WTC11 (cell line): Measurements from ENCODE around the gene P2RY4. TPM values are rescaled to one million over a fixed set of nuclear protein-coding genes. Genes with fewer than 3 reads are reported as not detected.
"Not testable (repeated sequence)": the region's sequence is repeated elsewhere in the genome, so short reads cannot be mapped to it uniquely, and the experiment has no call there.

Source experiments
- ATAC-seq: fragments of 200-7000 bp; cut with Tn5 transposase; 2 replicates; pipeline ENCODE4 v1.10.0; 2021; ENCODE audit warnings: mild to moderate bottlenecking, moderate library complexity
- CTCF ChIA-PET: fragments of 300-600 bp; sonication (Branson Sonifier 250); formaldehyde crosslinking; loops from one replicate; lab custom pipeline; 2021; ENCODE audit warnings: antibody characterized with exemption; lab: Charles Lee
- POLR2A ChIA-PET: fragments of 350-600 bp; sonication (Branson Sonifier 250); formaldehyde crosslinking; loops from one replicate; lab custom pipeline; 2021; ENCODE audit warnings: antibody characterized with exemption; lab: Charles Lee
- DNase-seq: peaks from one replicate; pipeline ENCODE4 v3.0.0; 2021; ENCODE audit warnings: low spot score
- H3K27ac Mint-ChIP-seq: 2 replicates; pipeline ENCODE4 v1.8.0; 2021; ENCODE audit warnings: mixed read lengths
- H3K27me3 Mint-ChIP-seq: 2 replicates; pipeline ENCODE4 v1.8.0; 2021; ENCODE audit warnings: low read depth, mild to moderate bottlenecking, moderate library complexity, mixed read lengths
- H3K36me3 Mint-ChIP-seq: 2 replicates; pipeline ENCODE4 v1.8.0; 2021; ENCODE audit warnings: mixed read lengths
- H3K4me1 Mint-ChIP-seq: 2 replicates; pipeline ENCODE4 v1.8.0; 2022; ENCODE audit warnings: mixed read lengths
- H3K4me3 Mint-ChIP-seq: 2 replicates; pipeline ENCODE4 v1.8.0; 2021; ENCODE audit warnings: mild to moderate bottlenecking, moderate library complexity, mixed read lengths
- H3K9me3 Mint-ChIP-seq: 2 replicates; pipeline ENCODE4 v1.8.0; 2021; ENCODE audit warnings: mixed read lengths
- ETV6 ChIP-seq: sonication (generic); formaldehyde crosslinking; IDR thresholded peaks from 2 replicates; pipeline ENCODE4 v1.8.1; 2022; ENCODE audit warnings: mild to moderate bottlenecking, missing genetic modification reagents
- FOXK1 ChIP-seq: sonication (generic); formaldehyde crosslinking; IDR thresholded peaks from 2 replicates; pipeline ENCODE4 v1.8.0; 2022; ENCODE audit warnings: mild to moderate bottlenecking, moderate library complexity, missing genetic modification reagents
- HMGA2 ChIP-seq: fragments of 250-450 bp; sonication (Bioruptor Pico); IDR thresholded peaks from 2 replicates; pipeline ENCODE4 v1.4.0; 2021; ENCODE audit warnings: mild to moderate bottlenecking, moderate library complexity
- NFE2L1 ChIP-seq: sonication (generic); formaldehyde crosslinking; IDR thresholded peaks from 2 replicates; pipeline ENCODE4 v1.8.1; 2023; ENCODE audit warnings: missing genetic modification reagents
- NFYB ChIP-seq: sonication (generic); formaldehyde crosslinking; conservative IDR thresholded peaks from 2 replicates; pipeline ENCODE4 v1.8.0; 2022; ENCODE audit warnings: low read depth, missing genetic modification reagents
- NR3C1 ChIP-seq: sonication (generic); formaldehyde crosslinking; conservative IDR thresholded peaks from 2 replicates; pipeline ENCODE4 v1.8.1; 2023; ENCODE audit warnings: low read depth, mild to moderate bottlenecking, missing genetic modification reagents
- RELA ChIP-seq: sonication (generic); formaldehyde crosslinking; IDR thresholded peaks from 2 replicates; pipeline ENCODE4 v1.8.1; 2022; ENCODE audit warnings: missing genetic modification reagents, mild to moderate bottlenecking, borderline replicate concordance
- RORB ChIP-seq: fragments of 250-450 bp; sonication (Bioruptor Pico); IDR thresholded peaks from 2 replicates; pipeline ENCODE4 v1.9.0; 2021; ENCODE audit warnings: mild to moderate bottlenecking
- SMAD3 ChIP-seq: sonication (generic); formaldehyde crosslinking; IDR thresholded peaks from 2 replicates; pipeline ENCODE4 v1.8.0; 2022; ENCODE audit warnings: missing genetic modification reagents, mild to moderate bottlenecking, borderline replicate concordance
- SMAD4 ChIP-seq: sonication (generic); formaldehyde crosslinking; IDR thresholded peaks from 2 replicates; pipeline ENCODE4 v1.8.0; 2022; ENCODE audit warnings: mild to moderate bottlenecking, missing genetic modification reagents
- TCF7 ChIP-seq: sonication (generic); formaldehyde crosslinking; IDR thresholded peaks from 2 replicates; pipeline ENCODE4 v1.8.0; 2022; ENCODE audit warnings: mild to moderate bottlenecking, low read depth, missing genetic modification reagents, moderate library complexity
- TP53 ChIP-seq: sonication (generic); formaldehyde crosslinking; IDR thresholded peaks from 2 replicates; pipeline ENCODE4 v1.8.1; 2023; ENCODE audit warnings: mild to moderate bottlenecking, missing genetic modification reagents
- total RNA-seq: library from RNA; stranded (reverse); gene quantifications from 3 replicates; pipeline ENCODE4 v1.2.3, GENCODE V29; 2021
- TF ChIP-seq, protein P1 (sequence below): sonication (generic); formaldehyde crosslinking; IDR thresholded peaks from 2 replicates; pipeline ENCODE4 v1.8.1; 2022; ENCODE audit warnings: missing genetic modification reagents, borderline replicate concordance
- TF ChIP-seq, protein P2 (sequence below): sonication (generic); formaldehyde crosslinking; IDR thresholded peaks from 2 replicates; pipeline ENCODE4 v1.8.0; 2023; ENCODE audit warnings: missing genetic modification reagents
- TF ChIP-seq, protein P3 (sequence below): fragments of 250-450 bp; sonication (Bioruptor Pico); IDR thresholded peaks from 2 replicates; pipeline ENCODE4 v2.1.2; 2022; ENCODE audit warnings: mild to moderate bottlenecking, moderate library complexity
- TF ChIP-seq, protein P4 (sequence below): fragments of 250-450 bp; sonication (Bioruptor Pico); IDR thresholded peaks from 2 replicates; pipeline ENCODE4 v1.9.0; 2021; ENCODE audit warnings: moderate library complexity, mild to moderate bottlenecking, inconsistent platforms, borderline replicate concordance
- TF ChIP-seq, protein P5 (sequence below): sonication (generic); formaldehyde crosslinking; IDR thresholded peaks from 2 replicates; pipeline ENCODE4 v1.8.1; 2023; ENCODE audit warnings: mild to moderate bottlenecking, missing genetic modification reagents
- TF ChIP-seq, protein P6 (sequence below): sonication (generic); formaldehyde crosslinking; IDR thresholded peaks from 2 replicates; pipeline ENCODE4 v1.8.1; 2023; ENCODE audit warnings: mild to moderate bottlenecking, missing genetic modification reagents, moderate library complexity
- TF ChIP-seq, protein P7 (sequence below): sonication (generic); formaldehyde crosslinking; IDR thresholded peaks from 2 replicates; pipeline ENCODE4 v1.8.1; 2022; ENCODE audit warnings: low read depth, mild to moderate bottlenecking, moderate library complexity, missing genetic modification reagents, borderline replicate concordance

P2RY4 gene
- total RNA-seq, 1 experiment from 2014 or later, result not detected

DNA sequence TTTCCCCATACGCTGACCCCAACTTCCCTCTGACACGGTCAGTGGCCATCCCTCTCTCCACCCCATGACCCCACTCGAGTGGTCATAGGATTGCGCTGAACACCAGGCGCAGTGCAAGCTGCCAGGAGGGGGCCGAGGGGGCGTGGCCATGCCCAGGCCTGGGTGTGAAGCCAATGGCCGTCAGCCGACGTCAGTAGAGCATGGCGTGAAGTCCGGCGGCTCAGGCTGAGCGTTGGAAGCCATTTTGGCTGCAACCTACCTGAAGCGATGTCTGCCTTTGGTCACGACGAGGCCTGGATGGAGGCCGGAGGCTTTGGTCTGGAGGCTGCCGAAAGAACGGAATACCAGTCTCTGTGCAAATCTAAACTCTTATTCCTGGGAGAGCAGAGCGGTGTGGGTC is 21.9 kb upstream of the P2RY4 start, which contains the start of gene RAB41 (continued):
- no peak for TF ChIP-seq NFE2L1 (CRISPR knock-in tag)
- no peak for TF ChIP-seq RORB (CRISPR knock-in tag)
- TF ChIP-seq RELA (CRISPR knock-in tag), result no peak
- TF ChIP-seq, protein P1, sequence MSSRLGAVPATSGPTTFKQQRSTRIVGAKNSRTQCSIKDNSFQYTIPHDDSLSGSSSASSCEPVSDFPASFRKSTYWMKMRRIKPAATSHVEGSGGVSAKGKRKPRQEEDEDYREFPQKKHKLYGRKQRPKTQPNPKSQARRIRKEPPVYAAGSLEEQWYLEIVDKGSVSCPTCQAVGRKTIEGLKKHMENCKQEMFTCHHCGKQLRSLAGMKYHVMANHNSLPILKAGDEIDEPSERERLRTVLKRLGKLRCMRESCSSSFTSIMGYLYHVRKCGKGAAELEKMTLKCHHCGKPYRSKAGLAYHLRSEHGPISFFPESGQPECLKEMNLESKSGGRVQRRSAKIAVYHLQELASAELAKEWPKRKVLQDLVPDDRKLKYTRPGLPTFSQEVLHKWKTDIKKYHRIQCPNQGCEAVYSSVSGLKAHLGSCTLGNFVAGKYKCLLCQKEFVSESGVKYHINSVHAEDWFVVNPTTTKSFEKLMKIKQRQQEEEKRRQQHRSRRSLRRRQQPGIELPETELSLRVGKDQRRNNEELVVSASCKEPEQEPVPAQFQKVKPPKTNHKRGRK (CRISPR knock-in tag), result no peak
- no peak for TF ChIP-seq NR3C1 (CRISPR knock-in tag)
- TF ChIP-seq TP53 (CRISPR knock-in tag), result no peak

DNA sequence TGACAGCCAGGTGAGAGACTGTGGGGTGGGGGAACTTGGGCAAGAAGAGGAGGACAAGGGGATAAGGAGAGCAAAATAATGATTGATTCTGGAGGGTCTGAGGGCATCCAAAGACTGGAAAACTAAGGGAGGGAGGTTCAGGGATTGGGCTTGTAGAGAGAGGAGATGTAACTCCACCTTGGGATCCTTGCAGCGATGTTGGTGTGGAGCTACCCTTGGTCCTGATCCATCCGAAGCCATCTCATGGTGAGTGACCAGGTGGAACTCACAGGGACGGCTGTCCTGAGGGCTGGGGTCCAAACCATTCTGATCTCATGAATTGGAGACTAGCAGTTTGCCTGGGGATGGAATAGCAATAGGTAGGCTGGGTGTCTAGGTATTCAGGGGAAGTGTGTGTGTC is 20.6 kb upstream of the P2RY4 start:
- CTCF ChIA-PET, result no interaction called here
- peaks cover 6% of the 10 kb centered on the region for H3K27me3 Mint-ChIP-seq
- H3K36me3 Mint-ChIP-seq, result no peaks in the 10 kb centered on the region
- POLR2A ChIA-PET, result no interaction called here
- no peak for ATAC-seq
- DNase-seq, result no peak
- no peak overlapping the region for H3K4me3 Mint-ChIP-seq
- H3K4me1 Mint-ChIP-seq, result no peaks in the 10 kb centered on the region
- no peak overlapping the region for H3K27ac Mint-ChIP-seq
- no peaks in the 10 kb centered on the region for H3K9me3 Mint-ChIP-seq
- TF ChIP-seq TP53 (CRISPR knock-in tag), result no peak

DNA sequence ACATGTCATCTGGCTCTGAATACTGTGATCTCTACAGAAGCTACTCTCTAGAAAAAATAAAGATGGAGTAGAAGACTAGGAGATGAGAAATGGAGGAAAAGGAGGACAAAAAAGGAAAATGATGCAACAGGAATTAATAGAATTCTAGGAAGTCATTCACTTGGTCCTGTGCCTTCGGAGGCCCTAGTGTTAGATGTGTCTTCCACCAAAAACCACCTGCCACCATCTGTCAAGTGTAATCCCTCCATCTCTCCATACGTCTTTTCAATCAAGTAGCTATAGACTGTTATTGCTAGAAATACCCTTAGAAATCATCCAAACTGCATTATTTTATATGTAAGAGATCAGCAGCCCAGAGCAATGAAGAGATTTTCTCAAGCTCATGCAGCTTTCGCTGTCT is 19.1 kb upstream of the P2RY4 start:
- DNase-seq (no peak), ATAC-seq (no peak)
- H3K27ac Mint-ChIP-seq, result no peak overlapping the region
- peaks cover 6% of the 10 kb centered on the region for H3K27me3 Mint-ChIP-seq
- no peaks in the 10 kb centered on the region for H3K9me3 Mint-ChIP-seq
- H3K36me3 Mint-ChIP-seq, result no peaks in the 10 kb centered on the region
- no peaks in the 10 kb centered on the region for H3K4me1 Mint-ChIP-seq
- ChIA-PET POLR2A (no interaction called here), CTCF (no interaction called here)
- TF ChIP-seq, protein P2, sequence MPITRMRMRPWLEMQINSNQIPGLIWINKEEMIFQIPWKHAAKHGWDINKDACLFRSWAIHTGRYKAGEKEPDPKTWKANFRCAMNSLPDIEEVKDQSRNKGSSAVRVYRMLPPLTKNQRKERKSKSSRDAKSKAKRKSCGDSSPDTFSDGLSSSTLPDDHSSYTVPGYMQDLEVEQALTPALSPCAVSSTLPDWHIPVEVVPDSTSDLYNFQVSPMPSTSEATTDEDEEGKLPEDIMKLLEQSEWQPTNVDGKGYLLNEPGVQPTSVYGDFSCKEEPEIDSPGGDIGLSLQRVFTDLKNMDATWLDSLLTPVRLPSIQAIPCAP (CRISPR knock-in tag), result no peak
- TF ChIP-seq TCF7 (CRISPR knock-in tag) (no peak), ETV6 (no peak), RELA (CRISPR knock-in tag) (no peak), SMAD4 (CRISPR knock-in tag) (no peak), SMAD3 (CRISPR knock-in tag) (no peak), FOXK1 (CRISPR knock-in tag) (no peak), HMGA2 (CRISPR knock-in tag) (no peak), NFYB (CRISPR knock-in tag) (no peak)
- TF ChIP-seq, protein P3, sequence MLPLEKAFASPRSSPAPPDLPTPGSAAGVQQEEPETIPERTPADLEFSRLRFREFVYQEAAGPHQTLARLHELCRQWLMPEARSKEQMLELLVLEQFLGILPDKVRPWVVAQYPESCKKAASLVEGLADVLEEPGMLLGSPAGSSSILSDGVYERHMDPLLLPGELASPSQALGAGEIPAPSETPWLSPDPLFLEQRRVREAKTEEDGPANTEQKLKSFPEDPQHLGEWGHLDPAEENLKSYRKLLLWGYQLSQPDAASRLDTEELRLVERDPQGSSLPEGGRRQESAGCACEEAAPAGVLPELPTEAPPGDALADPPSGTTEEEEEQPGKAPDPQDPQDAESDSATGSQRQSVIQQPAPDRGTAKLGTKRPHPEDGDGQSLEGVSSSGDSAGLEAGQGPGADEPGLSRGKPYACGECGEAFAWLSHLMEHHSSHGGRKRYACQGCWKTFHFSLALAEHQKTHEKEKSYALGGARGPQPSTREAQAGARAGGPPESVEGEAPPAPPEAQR (CRISPR knock-in tag), result no peak
- TF ChIP-seq, protein P4, sequence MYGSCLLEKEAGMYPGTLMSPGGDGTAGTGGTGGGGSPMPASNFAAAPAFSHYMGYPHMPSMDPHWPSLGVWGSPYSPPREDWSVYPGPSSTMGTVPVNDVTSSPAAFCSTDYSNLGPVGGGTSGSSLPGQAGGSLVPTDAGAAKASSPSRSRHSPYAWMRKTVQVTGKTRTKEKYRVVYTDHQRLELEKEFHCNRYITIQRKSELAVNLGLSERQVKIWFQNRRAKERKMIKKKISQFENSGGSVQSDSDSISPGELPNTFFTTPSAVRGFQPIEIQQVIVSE (CRISPR knock-in tag), result no peak
- TF ChIP-seq, protein P5, sequence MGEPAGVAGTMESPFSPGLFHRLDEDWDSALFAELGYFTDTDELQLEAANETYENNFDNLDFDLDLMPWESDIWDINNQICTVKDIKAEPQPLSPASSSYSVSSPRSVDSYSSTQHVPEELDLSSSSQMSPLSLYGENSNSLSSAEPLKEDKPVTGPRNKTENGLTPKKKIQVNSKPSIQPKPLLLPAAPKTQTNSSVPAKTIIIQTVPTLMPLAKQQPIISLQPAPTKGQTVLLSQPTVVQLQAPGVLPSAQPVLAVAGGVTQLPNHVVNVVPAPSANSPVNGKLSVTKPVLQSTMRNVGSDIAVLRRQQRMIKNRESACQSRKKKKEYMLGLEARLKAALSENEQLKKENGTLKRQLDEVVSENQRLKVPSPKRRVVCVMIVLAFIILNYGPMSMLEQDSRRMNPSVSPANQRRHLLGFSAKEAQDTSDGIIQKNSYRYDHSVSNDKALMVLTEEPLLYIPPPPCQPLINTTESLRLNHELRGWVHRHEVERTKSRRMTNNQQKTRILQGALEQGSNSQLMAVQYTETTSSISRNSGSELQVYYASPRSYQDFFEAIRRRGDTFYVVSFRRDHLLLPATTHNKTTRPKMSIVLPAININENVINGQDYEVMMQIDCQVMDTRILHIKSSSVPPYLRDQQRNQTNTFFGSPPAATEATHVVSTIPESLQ (CRISPR knock-in tag), result no peak
- TF ChIP-seq, protein P6, sequence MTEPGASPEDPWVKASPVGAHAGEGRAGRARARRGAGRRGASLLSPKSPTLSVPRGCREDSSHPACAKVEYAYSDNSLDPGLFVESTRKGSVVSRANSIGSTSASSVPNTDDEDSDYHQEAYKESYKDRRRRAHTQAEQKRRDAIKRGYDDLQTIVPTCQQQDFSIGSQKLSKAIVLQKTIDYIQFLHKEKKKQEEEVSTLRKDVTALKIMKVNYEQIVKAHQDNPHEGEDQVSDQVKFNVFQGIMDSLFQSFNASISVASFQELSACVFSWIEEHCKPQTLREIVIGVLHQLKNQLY (CRISPR knock-in tag), result no peak
- TF ChIP-seq, protein P7, sequence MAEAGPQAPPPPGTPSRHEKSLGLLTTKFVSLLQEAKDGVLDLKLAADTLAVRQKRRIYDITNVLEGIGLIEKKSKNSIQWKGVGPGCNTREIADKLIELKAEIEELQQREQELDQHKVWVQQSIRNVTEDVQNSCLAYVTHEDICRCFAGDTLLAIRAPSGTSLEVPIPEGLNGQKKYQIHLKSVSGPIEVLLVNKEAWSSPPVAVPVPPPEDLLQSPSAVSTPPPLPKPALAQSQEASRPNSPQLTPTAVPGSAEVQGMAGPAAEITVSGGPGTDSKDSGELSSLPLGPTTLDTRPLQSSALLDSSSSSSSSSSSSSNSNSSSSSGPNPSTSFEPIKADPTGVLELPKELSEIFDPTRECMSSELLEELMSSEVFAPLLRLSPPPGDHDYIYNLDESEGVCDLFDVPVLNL, result no peak
- H3K4me3 Mint-ChIP-seq, result no peak overlapping the region

DNA sequence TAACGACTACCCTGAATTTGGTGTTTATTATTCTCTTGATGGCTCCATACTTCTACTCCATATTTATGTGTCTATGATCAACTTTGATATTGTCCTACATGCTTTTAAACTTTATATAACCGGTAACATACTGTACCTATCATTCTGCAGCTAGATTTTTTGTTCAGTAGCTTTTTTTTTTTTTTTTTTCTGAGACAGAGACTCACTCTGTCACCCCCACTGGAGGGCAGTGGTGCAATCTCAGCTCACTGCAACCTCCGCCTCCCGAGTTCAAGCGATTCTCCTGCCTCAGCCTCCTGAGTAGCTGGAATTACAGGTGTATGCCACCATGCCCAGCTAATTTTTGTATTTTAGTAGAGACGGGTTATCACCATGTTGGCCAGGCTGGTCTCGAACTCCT is 14.0 kb upstream of the P2RY4 start:
- ATAC-seq, H3K9me3 Mint-ChIP-seq, H3K4me3 Mint-ChIP-seq, H3K36me3 Mint-ChIP-seq, H3K27me3 Mint-ChIP-seq, H3K27ac Mint-ChIP-seq, DNase-seq, H3K4me1 Mint-ChIP-seq: not testable (repeated sequence)
- CTCF ChIA-PET, result interaction anchor here (0.6 to 2.4 kb wide), 10 partner anchors 11 to 1906 kb away, joined by 3 to 14 read pairs (median 4); partner anchors contain the start of genes GDPD2, IGBP1, KIF4A and PDZD11
- POLR2A ChIA-PET, result interaction anchor here (0.6 kb wide), 2 partner anchors 11 to 235 kb away, joined by 5 to 6 read pairs; no protein-coding TSS in a partner anchor
